WERI-Rb-1 (cell line): ENCODE measurements around the gene VPS8.
A peak's percentile ranks its signal among the peaks of the same experiment; 100 is the strongest.

ENCODE experiments used
- DNase-seq: peaks from one replicate; pipeline ENCODE4 v3.0.0-alpha.2; 2020
- H3K27ac ChIP-seq: fragments of 250-450 bp; sonication (Bioruptor Pico); 2 replicates; pipeline ENCODE4 v1.5.1; 2020; ENCODE audit warnings: mild to moderate bottlenecking, moderate library complexity
- H3K27me3 ChIP-seq: fragments of 250-450 bp; sonication (Bioruptor Pico); 2 replicates; pipeline ENCODE4 v1.5.1; 2021; ENCODE audit warnings: mild to moderate bottlenecking, low read depth, moderate library complexity; ENCODE audit not compliant: insufficient read depth, severe bottlenecking
- H3K36me3 ChIP-seq: fragments of 250-450 bp; sonication (Bioruptor Pico); 2 replicates; pipeline ENCODE4 v1.5.1; 2020; ENCODE audit warnings: mild to moderate bottlenecking, moderate library complexity
- H3K4me3 ChIP-seq: 2 replicates; pipeline ENCODE4 v1.5.1; 2011; ENCODE audit warnings: low read depth, mild to moderate bottlenecking, control low read depth, low read length
- H3K9me3 ChIP-seq: fragments of 250-450 bp; sonication (Bioruptor Pico); 2 replicates; pipeline ENCODE4 v1.5.1; 2021; ENCODE audit warnings: mild to moderate bottlenecking, moderate library complexity; ENCODE audit not compliant: severe bottlenecking
- TF ChIP-seq, protein P1 (sequence below): IDR thresholded peaks from 2 replicates; pipeline ENCODE4 v1.5.1; 2011; ENCODE audit warnings: low read depth, mild to moderate bottlenecking, control low read depth, inconsistent platforms, low read length

Gene VPS8

GRCh38 chr3:184811034-184811433 lies 932 bp upstream of the VPS8 start:
- no peak overlapping the region for H3K4me3 ChIP-seq
- H3K27ac ChIP-seq, result no peak overlapping the region
- TF ChIP-seq, protein P1, sequence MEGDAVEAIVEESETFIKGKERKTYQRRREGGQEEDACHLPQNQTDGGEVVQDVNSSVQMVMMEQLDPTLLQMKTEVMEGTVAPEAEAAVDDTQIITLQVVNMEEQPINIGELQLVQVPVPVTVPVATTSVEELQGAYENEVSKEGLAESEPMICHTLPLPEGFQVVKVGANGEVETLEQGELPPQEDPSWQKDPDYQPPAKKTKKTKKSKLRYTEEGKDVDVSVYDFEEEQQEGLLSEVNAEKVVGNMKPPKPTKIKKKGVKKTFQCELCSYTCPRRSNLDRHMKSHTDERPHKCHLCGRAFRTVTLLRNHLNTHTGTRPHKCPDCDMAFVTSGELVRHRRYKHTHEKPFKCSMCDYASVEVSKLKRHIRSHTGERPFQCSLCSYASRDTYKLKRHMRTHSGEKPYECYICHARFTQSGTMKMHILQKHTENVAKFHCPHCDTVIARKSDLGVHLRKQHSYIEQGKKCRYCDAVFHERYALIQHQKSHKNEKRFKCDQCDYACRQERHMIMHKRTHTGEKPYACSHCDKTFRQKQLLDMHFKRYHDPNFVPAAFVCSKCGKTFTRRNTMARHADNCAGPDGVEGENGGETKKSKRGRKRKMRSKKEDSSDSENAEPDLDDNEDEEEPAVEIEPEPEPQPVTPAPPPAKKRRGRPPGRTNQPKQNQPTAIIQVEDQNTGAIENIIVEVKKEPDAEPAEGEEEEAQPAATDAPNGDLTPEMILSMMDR, result no peak

DNA sequence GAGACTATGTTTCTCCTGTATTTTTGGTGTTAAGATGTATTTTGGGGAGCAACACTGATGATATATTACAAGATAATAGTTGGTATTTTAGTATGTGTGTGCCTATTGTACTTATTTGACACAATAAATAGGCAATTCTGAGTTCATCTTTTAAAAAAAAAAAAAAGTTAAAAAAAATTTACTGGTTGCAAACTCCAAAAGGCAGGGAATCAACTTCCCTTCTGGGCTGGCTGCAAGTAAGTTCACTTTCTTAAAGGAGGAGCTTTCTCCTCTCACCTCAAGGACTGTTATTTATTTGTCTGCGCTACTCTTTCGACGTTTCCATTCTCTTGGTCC lies 335 bp upstream of the VPS8 start:
- H3K27me3 ChIP-seq, result no peaks in the 10 kb centered on the region
- H3K36me3 ChIP-seq, result peaks cover 5% of the 10 kb centered on the region
- H3K4me3 ChIP-seq, result no peak overlapping the region
- H3K9me3 ChIP-seq, result no peaks in the 10 kb centered on the region
- no peak for DNase-seq
- TF ChIP-seq, protein P1, result no peak
- no peak overlapping the region for H3K27ac ChIP-seq

More at GRCh38 chr3:184811034-184811433, 932 bp upstream of the VPS8 start:
- no peaks in the 10 kb centered on the region for H3K27me3 ChIP-seq
- H3K36me3 ChIP-seq, result peaks cover 5% of the 10 kb centered on the region
- no peaks in the 10 kb centered on the region for H3K9me3 ChIP-seq
- DNase-seq, result no peak

DNA sequence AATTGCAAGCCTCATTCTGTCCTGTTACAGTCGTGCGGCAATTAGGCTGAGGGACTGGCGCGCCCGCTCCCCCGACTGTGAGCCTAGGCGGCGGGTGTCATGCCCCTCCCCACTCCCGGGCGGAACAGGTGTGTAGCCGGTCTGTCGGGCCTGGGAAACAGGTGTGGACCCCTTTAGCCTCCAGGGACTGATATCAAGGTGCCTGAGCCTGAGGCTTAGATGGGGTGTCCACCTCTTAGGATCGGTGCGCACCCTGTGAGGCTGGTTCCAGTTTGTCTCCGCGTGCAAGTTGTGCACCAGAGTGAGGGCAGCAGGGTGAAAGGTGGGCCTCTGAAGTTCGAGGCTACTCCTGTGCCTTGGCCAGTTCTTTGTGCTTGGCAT lies 686 bp downstream of the VPS8 start:
- peak; percentile 22 for DNase-seq
- TF ChIP-seq, protein P1, result no peak
- Histone ChIP-seq H3K4me3 (peak overlapping the region; percentile 77), H3K36me3 (peaks cover 5% of the 10 kb centered on the region), H3K27me3 (no peaks in the 10 kb centered on the region), H3K27ac (no peak overlapping the region), H3K9me3 (no peaks in the 10 kb centered on the region)

DNA sequence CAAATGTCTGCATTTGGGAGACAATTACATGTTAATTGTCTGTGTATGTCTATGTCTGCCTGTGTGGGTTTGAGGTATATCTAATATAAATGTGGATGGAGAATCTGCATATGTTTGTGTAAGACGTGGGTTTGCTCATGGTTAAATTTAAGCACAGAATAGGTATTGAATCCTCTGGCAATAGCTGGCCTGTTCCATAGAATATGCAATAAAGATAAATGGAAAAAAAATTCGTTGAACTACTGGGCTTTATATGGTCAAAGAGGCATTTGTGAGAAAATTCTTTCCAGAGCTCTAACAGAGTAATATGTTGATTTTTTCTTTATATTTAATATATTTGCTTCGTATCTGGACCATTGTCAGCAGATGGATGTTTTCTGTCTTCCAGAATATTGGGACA lies 1.4 kb downstream of the VPS8 start:
- Histone ChIP-seq H3K27me3 (no peaks in the 10 kb centered on the region), H3K9me3 (no peaks in the 10 kb centered on the region), H3K36me3 (peaks cover 5% of the 10 kb centered on the region), H3K4me3 (no peak overlapping the region), H3K27ac (no peak overlapping the region)
- TF ChIP-seq, protein P1, result no peak
- DNase-seq, result no peak

DNA sequence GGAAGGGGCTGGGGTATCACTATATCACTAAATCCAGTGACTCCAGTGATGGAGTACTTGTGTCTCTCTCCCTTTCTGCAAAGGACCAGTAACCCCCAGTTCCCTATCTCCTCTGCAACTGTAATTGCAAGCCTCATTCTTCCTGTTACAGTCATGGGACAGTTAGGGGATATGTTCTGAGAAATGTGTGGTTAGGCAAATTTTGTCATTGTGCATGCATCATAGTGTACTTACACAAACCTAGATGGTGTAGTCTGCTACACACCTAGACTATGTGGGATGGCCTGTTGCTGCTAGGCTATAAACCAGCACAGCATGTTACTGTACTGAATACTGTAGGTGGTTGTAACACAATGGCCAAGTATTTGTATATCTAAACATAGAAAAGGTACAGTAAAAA lies 2.2 kb downstream of the VPS8 start:
- peaks cover 5% of the 10 kb centered on the region for H3K36me3 ChIP-seq
- TF ChIP-seq, protein P1, result no peak
- no peak for DNase-seq
- no peaks in the 10 kb centered on the region for H3K9me3 ChIP-seq
- H3K27me3 ChIP-seq, result no peaks in the 10 kb centered on the region
- no peak overlapping the region for H3K4me3 ChIP-seq
- H3K27ac ChIP-seq, result no peak overlapping the region

DNA sequence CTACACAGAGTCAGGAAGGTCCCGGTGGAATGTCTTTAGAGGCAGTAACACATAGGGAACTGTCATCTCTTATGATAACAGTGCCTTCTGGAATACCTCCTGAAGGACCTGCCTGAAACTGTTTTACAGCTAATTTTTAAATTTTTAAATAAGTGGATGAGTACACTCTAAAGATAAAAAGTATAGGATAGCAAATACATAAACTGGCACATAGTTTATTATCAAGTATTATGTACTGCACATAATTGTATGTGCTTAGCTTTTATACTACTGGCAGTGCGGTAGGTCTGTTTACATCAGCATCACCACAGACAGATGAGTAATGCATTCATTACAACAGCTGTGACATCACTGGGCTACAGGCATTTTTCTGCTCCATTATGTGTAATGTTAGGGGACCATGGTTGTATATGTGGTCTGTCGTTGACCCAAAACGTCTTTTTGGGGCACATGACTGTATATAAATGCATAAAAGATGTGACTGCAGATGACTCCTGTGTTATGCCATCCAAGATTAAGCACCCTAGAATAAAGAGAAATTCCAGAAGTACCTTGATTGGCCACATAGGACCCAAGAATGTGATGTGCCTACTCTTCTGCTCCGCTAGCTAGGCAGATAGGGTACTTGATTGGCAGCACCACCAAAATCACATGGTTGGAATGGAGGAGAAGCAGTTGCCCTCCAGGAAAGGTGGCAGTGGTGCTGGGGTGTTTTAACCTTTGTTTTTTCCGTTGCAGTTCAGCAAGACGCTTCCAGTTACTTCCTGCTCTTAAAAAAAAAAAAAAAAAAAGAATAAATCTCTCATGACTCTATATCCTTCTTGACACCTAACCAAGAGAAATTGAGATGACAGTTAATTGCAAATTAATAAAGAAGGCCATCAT lies 3.3 kb downstream of the VPS8 start:
- Histone ChIP-seq H3K27me3 (no peaks in the 10 kb centered on the region), H3K27ac (no peak overlapping the region), H3K9me3 (no peaks in the 10 kb centered on the region), H3K4me3 (no peak overlapping the region), H3K36me3 (peaks cover 5% of the 10 kb centered on the region)
- no peak for DNase-seq
- TF ChIP-seq, protein P1, result no peak
